H9 (cell line): ENCODE results near the gene AREG. TPM values are rescaled to one million over a fixed set of nuclear protein-coding genes. Genes with fewer than 3 reads are reported as not detected.

ENCODE experiments used
- DNase-seq: peaks from one replicate; pipeline ENCODE4 v3.0.0-alpha.2; 2017
- H2AFZ ChIP-seq: one replicate; pipeline ENCODE4 v1.6.1; 2013; ENCODE audit warnings: mild to moderate bottlenecking, low read length, control low read depth, moderate library complexity
- H2AK5ac ChIP-seq: 2 replicates; pipeline ENCODE4 v1.6.1; 2013; ENCODE audit warnings: low read length, control low read depth, mixed read lengths; ENCODE audit not compliant: insufficient read length
- H2BK120ac ChIP-seq: one replicate; pipeline ENCODE4 v1.6.1; 2013; ENCODE audit warnings: low read depth, mild to moderate bottlenecking, low read length, control low read depth, inconsistent platforms; ENCODE audit not compliant: poor library complexity, severe bottlenecking
- H2BK12ac ChIP-seq: 2 replicates; pipeline ENCODE4 v1.6.1; 2013; ENCODE audit warnings: low read length, control low read depth, mixed read lengths, low read depth; ENCODE audit not compliant: insufficient read length
- H2BK15ac ChIP-seq: 2 replicates; pipeline ENCODE4 v1.6.1; 2013; ENCODE audit warnings: low read depth, low read length, control low read depth
- H2BK20ac ChIP-seq: one replicate; pipeline ENCODE4 v1.6.1; 2013; ENCODE audit warnings: low read depth, mild to moderate bottlenecking, low read length, control low read depth, inconsistent platforms; ENCODE audit not compliant: poor library complexity, severe bottlenecking
- H2BK5ac ChIP-seq: 2 replicates; pipeline ENCODE4 v1.6.1; 2013; ENCODE audit warnings: low read length, control low read depth, mixed read lengths; ENCODE audit not compliant: insufficient read length
- H3K14ac ChIP-seq: 2 replicates; pipeline ENCODE4 v1.6.1; 2013; ENCODE audit warnings: low read length, control low read depth; ENCODE audit not compliant: insufficient read depth
- H3K18ac ChIP-seq: 2 replicates; pipeline ENCODE4 v1.6.1; 2013; ENCODE audit warnings: low read depth, mild to moderate bottlenecking, mixed read lengths, low read length, control low read depth; ENCODE audit not compliant: insufficient read length
- H3K23ac ChIP-seq: 2 replicates; pipeline ENCODE4 v1.6.1; 2013; ENCODE audit warnings: low read length, control low read depth, mixed read lengths, low read depth; ENCODE audit not compliant: insufficient read length
- H3K23me2 ChIP-seq: 2 replicates; pipeline ENCODE4 v1.6.1; 2013; ENCODE audit warnings: low read depth, mild to moderate bottlenecking, mixed read lengths, low read length, control low read depth; ENCODE audit not compliant: insufficient read length, poor library complexity, severe bottlenecking
- H3K27ac ChIP-seq: 2 replicates; pipeline ENCODE4 v1.5.1; 2013; ENCODE audit warnings: low read length, control low read depth, mixed read lengths, low read depth; ENCODE audit not compliant: insufficient read length
- H3K27me3 ChIP-seq: 2 replicates; pipeline ENCODE4 v1.6.1; 2013; ENCODE audit warnings: low read length, control low read depth, inconsistent platforms; ENCODE audit not compliant: insufficient read depth
- H3K4ac ChIP-seq: 2 replicates; pipeline ENCODE4 v1.6.1; 2013; ENCODE audit warnings: low read depth, mild to moderate bottlenecking, control low read depth, inconsistent platforms, low read length, moderate library complexity
- H3K4me1 ChIP-seq: 2 replicates; pipeline ENCODE4 v1.6.1; 2013; ENCODE audit warnings: low read length, control low read depth, inconsistent platforms; ENCODE audit not compliant: insufficient read depth
- H3K4me2 ChIP-seq: 2 replicates; pipeline ENCODE4 v1.6.1; 2013; ENCODE audit warnings: low read length, control low read depth, mixed read lengths; ENCODE audit not compliant: insufficient read length, insufficient read depth
- H3K56ac ChIP-seq: 2 replicates; pipeline ENCODE4 v1.6.1; 2013; ENCODE audit warnings: low read depth, mild to moderate bottlenecking, mixed read lengths, low read length, control low read depth; ENCODE audit not compliant: insufficient read length
- H3K79me1 ChIP-seq: 2 replicates; pipeline ENCODE4 v1.6.1; 2013; ENCODE audit warnings: low read depth, mild to moderate bottlenecking, moderate library complexity, low read length, control low read depth, inconsistent platforms; ENCODE audit not compliant: insufficient read depth, poor library complexity, severe bottlenecking
- H3K79me2 ChIP-seq: 2 replicates; pipeline ENCODE4 v1.6.1; 2013; ENCODE audit warnings: low read length, control low read depth, inconsistent platforms; ENCODE audit not compliant: insufficient read depth
- H3K9ac ChIP-seq: 2 replicates; pipeline ENCODE4 v1.6.1; 2013; ENCODE audit warnings: low read length, control low read depth, mixed read lengths; ENCODE audit not compliant: insufficient read length; ENCODE audit errors: extremely low read depth
- H3K9me3 ChIP-seq: one replicate; pipeline ENCODE4 v1.6.1; 2013; ENCODE audit warnings: low read depth, low read length, inconsistent platforms; ENCODE audit not compliant: control insufficient read depth
- H3T11ph ChIP-seq: one replicate; pipeline ENCODE4 v1.6.1; 2013; ENCODE audit warnings: mild to moderate bottlenecking, low read length, control low read depth, inconsistent platforms
- H4K20me1 ChIP-seq: one replicate; pipeline ENCODE4 v1.6.1; 2013; ENCODE audit not compliant: control insufficient read depth, insufficient read length, insufficient read depth
- H4K5ac ChIP-seq: 2 replicates; pipeline ENCODE4 v1.6.1; 2013; ENCODE audit warnings: low read depth, mild to moderate bottlenecking, mixed read lengths, low read length, control low read depth; ENCODE audit not compliant: insufficient read length
- H4K8ac ChIP-seq: replicated peaks from 2 replicates; pipeline ENCODE4 v1.6.1; 2013; ENCODE audit warnings: low read length, control low read depth, mixed read lengths, low read depth; ENCODE audit not compliant: insufficient read length
- H4K91ac ChIP-seq: 2 replicates; pipeline ENCODE4 v1.6.1; 2013; ENCODE audit warnings: low read depth, mild to moderate bottlenecking, moderate library complexity, mixed read lengths, low read length, control low read depth; ENCODE audit not compliant: insufficient read length
- H3K27ac Mint-ChIP-seq, 3 experiments: 2 replicates in 2 of 3; 3 replicates in 1 of 3; pipeline ENCODE4 v1.8.0; 2020 to 2021; ENCODE audit warnings: mixed read lengths in 3 of 3, mild to moderate bottlenecking in 1 of 3, moderate library complexity in 1 of 3
- H3K27me3 Mint-ChIP-seq: 2 replicates; pipeline ENCODE4 v1.8.0; 2021; ENCODE audit warnings: low read depth, mild to moderate bottlenecking, moderate library complexity, mixed read lengths
- H3K36me3 Mint-ChIP-seq, 3 experiments: 2 replicates in 2 of 3; 3 replicates in 1 of 3; pipeline ENCODE4 v1.8.0; 2020 to 2021; ENCODE audit warnings: low read depth in 3 of 3, mixed read lengths in 3 of 3; ENCODE audit not compliant: insufficient read depth in 1 of 3
- H3K4me1 Mint-ChIP-seq, 2 experiments: 2 replicates each; pipeline ENCODE4 v1.8.0; 2020; ENCODE audit warnings: mixed read lengths in 2 of 2
- H3K4me3 Mint-ChIP-seq, 2 experiments: 2 replicates in 1 of 2; 3 replicates in 1 of 2; pipeline ENCODE4 v1.8.0; 2020 to 2021; ENCODE audit warnings: mild to moderate bottlenecking in 2 of 2, mixed read lengths in 2 of 2, moderate library complexity in 1 of 2
- H3K9me3 Mint-ChIP-seq, 2 experiments: 2 replicates in 1 of 2; 3 replicates in 1 of 2; pipeline ENCODE4 v1.8.0; 2020; ENCODE audit warnings: mild to moderate bottlenecking in 2 of 2, mixed read lengths in 2 of 2, moderate library complexity in 1 of 2
- CTCF ChIP-seq: fragments of 200-600 bp; sonication (generic); conservative IDR thresholded peaks from 3 replicates; pipeline ENCODE4 v1.8.0; 2021; ENCODE audit warnings: antibody characterized with exemption, mild to moderate bottlenecking
- WGBS: extraction: QIAGEN DNeasy Blood & Tissue Kit; methylation state at CpG from one replicate; pipeline ENCODE4 v1.1.7; 2013; ENCODE audit warnings: missing lambda C conversion rate, low lambda C conversion rate, mixed read lengths; ENCODE audit not compliant: insufficient read length; ENCODE audit errors: extremely low coverage; 5-methylcytosine and 5-hydroxymethylcytosine counted together
- total RNA-seq: library from RNA; stranded (reverse); gene quantifications from 2 replicates; pipeline ENCODE4 v1.2.1, GENCODE V29; 2021

The AREG gene
- total RNA-seq, 1 experiment from 2014 or later, result 0.28 TPM

- H3K4me3 Mint-ChIP-seq, result no peak overlapping the region
- WGBS, result no CpG with 5 or more reads among the region's 5 CpGs
- no peaks in the 10 kb centered on the region for H3K23me2 ChIP-seq
- H3K27me3 Mint-ChIP-seq, result no peaks in the 10 kb centered on the region
- H3K9ac ChIP-seq, result no peak overlapping the region
- no peak overlapping the region for H4K91ac ChIP-seq
- no peak overlapping the region for H2BK20ac ChIP-seq
- H3K14ac ChIP-seq, result no peak overlapping the region
- H3K27ac ChIP-seq, result no peak overlapping the region
- no peak for TF ChIP-seq CTCF
- no peak overlapping the region for H3K4ac ChIP-seq
- no peak overlapping the region for H2AFZ ChIP-seq
- DNase-seq, result no peak
- no peak overlapping the region for H2BK5ac ChIP-seq
- no peak overlapping the region for H3K23ac ChIP-seq
- H3K27ac Mint-ChIP-seq, result no peak overlapping the region
- H3K4me1 Mint-ChIP-seq, result no peaks in the 10 kb centered on the region; a peak in 1 of 4 replicates
- H2AK5ac ChIP-seq, result no peak overlapping the region
- no peaks in the 10 kb centered on the region for H3K79me2 ChIP-seq
- no peak overlapping the region for H4K5ac ChIP-seq
- H3K4me2 ChIP-seq, result no peak overlapping the region
- H2BK12ac ChIP-seq, result no peak overlapping the region
- no peak overlapping the region for H3T11ph ChIP-seq
- peaks cover 0 to 3% of the 10 kb centered on the region in 2 experiments; a peak in 2 of 5 replicates for H3K9me3 Mint-ChIP-seq
- no peaks in the 10 kb centered on the region for H4K20me1 ChIP-seq
- no peak overlapping the region for H2BK15ac ChIP-seq
- H3K36me3 Mint-ChIP-seq, result no peaks in the 10 kb centered on the region
- no peaks in the 10 kb centered on the region for H3K9me3 ChIP-seq
- no peaks in the 10 kb centered on the region for H3K4me1 ChIP-seq
- no peaks in the 10 kb centered on the region for H3K79me1 ChIP-seq
- H2BK120ac ChIP-seq, result no peak overlapping the region
- no peak overlapping the region for H3K56ac ChIP-seq
- no peak overlapping the region for H3K18ac ChIP-seq
- no peaks in the 10 kb centered on the region for H3K27me3 ChIP-seq
- H4K8ac ChIP-seq, result no peak overlapping the region
These were observed 12.0 kb downstream of the AREG start for GRCh38 chr4:74456849-74457395.
